SK-N-SH (cell line): ENCODE results near the gene ADIRF. TPM values are rescaled to one million over a fixed set of nuclear protein-coding genes. Genes with fewer than 3 reads are reported as not detected.

ENCODE experiments used
- CTCF ChIA-PET: fragments of 300-600, 350-600 bp; formaldehyde crosslinking; extraction: SDS; loops from one replicate; lab custom pipeline; 2021; lab: Yijun Ruan, JAX
- POLR2A ChIA-PET: fragments of 350-600 bp; sonication (Branson Sonifier 250); formaldehyde crosslinking; extraction: SDS; loops from one replicate; lab custom pipeline; 2020; ENCODE audit warnings: antibody characterized with exemption, inconsistent platforms; lab: Yijun Ruan, JAX
- DNase-seq: peaks from one replicate; pipeline ENCODE4 v3.0.0; 2012
- H2AFZ ChIP-seq: fragments of 200-600 bp; sonication (generic); 2 replicates; pipeline ENCODE4 v1.8.1; 2016; ENCODE audit warnings: antibody characterized with exemption, mild to moderate bottlenecking, low read depth
- H3F3A ChIP-seq: fragments of 200-600 bp; sonication (generic); replicated peaks from 2 replicates; pipeline ENCODE3; 2016; ENCODE audit warnings: antibody characterized with exemption, mild to moderate bottlenecking; ENCODE audit not compliant: insufficient read depth
- H3K27ac ChIP-seq, 2 experiments: fragments of 200-500 bp in 1 of 2; fragments of 200-600 bp in 1 of 2; sonication (Bioruptor generic) in 1 of 2; sonication (generic), shearing (Covaris generic) in 1 of 2; 2 replicates each; pipeline versions ENCODE4 v1.5.1 to v1.6.1; 2014 to 2016; ENCODE audit warnings: low read depth in 2 of 2, inconsistent platforms in 1 of 2, low read length in 1 of 2, mild to moderate bottlenecking in 1 of 2, mixed read lengths in 1 of 2
- H3K27me3 ChIP-seq: fragments of 200-600 bp; sonication (generic), shearing (Covaris generic); 2 replicates; pipeline ENCODE4 v1.6.1; 2016; ENCODE audit warnings: mixed run types; ENCODE audit not compliant: insufficient read depth
- H3K36me3 ChIP-seq, 2 experiments: fragments of 200-500 bp in 1 of 2; fragments of 200-600 bp in 1 of 2; sonication (Bioruptor generic) in 1 of 2; sonication (generic) in 1 of 2; replicated peaks in 1 of 2; 2 replicates each; pipeline versions ENCODE3 to v1.5.1; 2014 to 2016; ENCODE audit warnings: low read length in 1 of 2, mild to moderate bottlenecking in 1 of 2; ENCODE audit not compliant: insufficient read depth in 2 of 2, control insufficient read depth in 1 of 2
- H3K4me1 ChIP-seq, 2 experiments: fragments of 200-500 bp in 1 of 2; fragments of 200-600 bp in 1 of 2; sonication (Bioruptor generic) in 1 of 2; sonication (generic), shearing (Covaris generic) in 1 of 2; 2 replicates each; pipeline versions ENCODE4 v1.5.1 to v1.6.1; 2014 to 2016; ENCODE audit warnings: low read depth in 1 of 2, low read length in 1 of 2, mixed run types in 1 of 2; ENCODE audit not compliant: insufficient read depth in 2 of 2, control insufficient read depth in 1 of 2
- H3K4me2 ChIP-seq: fragments of 200-600 bp; sonication (generic), shearing (Covaris generic); 2 replicates; pipeline ENCODE4 v1.6.1; 2017; ENCODE audit warnings: mixed run types
- H3K4me3 ChIP-seq, 2 experiments: fragments of 200-500 bp in 1 of 2; fragments of 200-600 bp in 1 of 2; sonication (Bioruptor generic) in 1 of 2; sonication (generic), shearing (Covaris generic) in 1 of 2; 2 replicates each; pipeline versions ENCODE4 v1.5.1 to v1.8.1; 2014 to 2016; ENCODE audit warnings: low read depth in 2 of 2, inconsistent platforms in 1 of 2, low read length in 1 of 2, mild to moderate bottlenecking in 1 of 2, mixed read lengths in 1 of 2, moderate library complexity in 1 of 2
- H3K79me2 ChIP-seq: fragments of 200-600 bp; sonication (generic); 2 replicates; pipeline ENCODE4 v1.8.1; 2017; ENCODE audit warnings: mild to moderate bottlenecking; ENCODE audit not compliant: insufficient read depth
- H3K9ac ChIP-seq: fragments of 200-600 bp; sonication (generic); 2 replicates; pipeline ENCODE4 v1.6.1; 2017; ENCODE audit warnings: mixed run types
- H3K9me2 ChIP-seq: fragments of 200-600 bp; sonication (generic); 2 replicates; pipeline ENCODE4 v1.6.1; 2017; ENCODE audit warnings: mixed run types
- H3K9me3 ChIP-seq: fragments of 200-600 bp; sonication (generic); 2 replicates; pipeline ENCODE4 v1.6.1; 2017; ENCODE audit warnings: mixed run types, mild to moderate bottlenecking, moderate library complexity
- H4K20me1 ChIP-seq: fragments of 200-600 bp; sonication (generic); 2 replicates; pipeline ENCODE4 v1.6.1; 2017; ENCODE audit warnings: mild to moderate bottlenecking, mixed run types; ENCODE audit not compliant: insufficient read depth
- CHD2 ChIP-seq: fragments of 150-350 bp; IDR thresholded peaks from 2 replicates; pipeline ENCODE4 v1.6.1; 2018; ENCODE audit warnings: low read length; ENCODE audit not compliant: partially characterized antibody
- EZH2phosphoT487 ChIP-seq: fragments of 200-600 bp; sonication (generic); IDR thresholded peaks from 2 replicates; pipeline ENCODE4 v1.6.1; 2017; ENCODE audit warnings: low read depth, mixed run types, mild to moderate bottlenecking, antibody characterized with exemption, moderate library complexity, borderline replicate concordance
- FOSL2 ChIP-seq: IDR thresholded peaks from 2 replicates; pipeline ENCODE4 v1.4.0; 2012; ENCODE audit warnings: low read depth, mild to moderate bottlenecking, moderate library complexity, borderline replicate concordance
- GABPA ChIP-seq: IDR thresholded peaks from 2 replicates; pipeline ENCODE4 v1.4.0; 2012; ENCODE audit warnings: low read depth, mild to moderate bottlenecking
- JUND ChIP-seq: IDR thresholded peaks from 2 replicates; pipeline ENCODE4 v1.4.0; 2012
- MEF2A ChIP-seq: IDR thresholded peaks from 2 replicates; pipeline ENCODE4 v1.4.0; 2012; ENCODE audit warnings: low read depth, borderline replicate concordance
- NFIC ChIP-seq: IDR thresholded peaks from 2 replicates; pipeline ENCODE4 v1.4.0; 2012; ENCODE audit warnings: borderline replicate concordance
- NRF1 ChIP-seq: IDR thresholded peaks from 2 replicates; pipeline ENCODE4 v1.6.1; 2012; ENCODE audit warnings: low read depth, mild to moderate bottlenecking, low read length
- PBX3 ChIP-seq: IDR thresholded peaks from 2 replicates; pipeline ENCODE4; 2012
- RAD21 ChIP-seq: IDR thresholded peaks from 2 replicates; pipeline ENCODE4 v1.6.1; 2012; ENCODE audit warnings: mild to moderate bottlenecking, low read length
- RCOR1 ChIP-seq: fragments of 150-350 bp; IDR thresholded peaks from 2 replicates; pipeline ENCODE4 v1.6.1; 2017; ENCODE audit warnings: antibody characterized with exemption, low read length
- SIN3A ChIP-seq: IDR thresholded peaks from 2 replicates; pipeline ENCODE4 v1.6.1; 2012; ENCODE audit warnings: low read depth, mild to moderate bottlenecking, low read length, moderate library complexity, borderline replicate concordance
- SMC3 ChIP-seq: IDR thresholded peaks from 2 replicates; pipeline ENCODE4 v1.6.1; 2012; ENCODE audit warnings: low read depth, low read length, improper control_type of control experiment
- YY1 ChIP-seq: IDR thresholded peaks from 2 replicates; pipeline ENCODE4 v1.4.0; 2012; ENCODE audit warnings: low read depth, mild to moderate bottlenecking
- ZBTB33 ChIP-seq: IDR thresholded peaks from 2 replicates; pipeline ENCODE4 v1.4.0; 2012; ENCODE audit warnings: low read depth, borderline replicate concordance
- WGBS: methylation state at CpG from one replicate; pipeline ENCODE4 v1.1.6; 2017; ENCODE audit warnings: low lambda C conversion rate; 5-methylcytosine and 5-hydroxymethylcytosine counted together
- polyA plus RNA-seq, 3 experiments: library from polyadenylated mRNA; depleted of rRNA; stranded (reverse); fragments of >200 nt; gene quantifications; 2 replicates each; pipeline ENCODE4 v1.2.3, GENCODE V29; 2012
- TF ChIP-seq, protein P1 (sequence below): fragments of 200-600 bp; sonication (generic); IDR thresholded peaks from 2 replicates; pipeline ENCODE4 v1.6.1; 2017; ENCODE audit warnings: antibody characterized with exemption, mild to moderate bottlenecking, moderate library complexity
- TF ChIP-seq, protein P2 (sequence below): fragments of 150-350 bp; IDR thresholded peaks from 2 replicates; pipeline ENCODE4 v1.6.1; 2016; ENCODE audit warnings: mild to moderate bottlenecking, low read depth, low read length
- TF ChIP-seq, protein P3 (sequence below): fragments of 150-350 bp; IDR thresholded peaks from 2 replicates; pipeline ENCODE4 v1.6.1; 2017; ENCODE audit warnings: antibody characterized with exemption, low read length, low read depth, borderline replicate concordance

The ADIRF gene
- polyA plus RNA-seq, 1 of the 3 experiments (the other 2 are of a cell fraction), result not detected

DNA sequence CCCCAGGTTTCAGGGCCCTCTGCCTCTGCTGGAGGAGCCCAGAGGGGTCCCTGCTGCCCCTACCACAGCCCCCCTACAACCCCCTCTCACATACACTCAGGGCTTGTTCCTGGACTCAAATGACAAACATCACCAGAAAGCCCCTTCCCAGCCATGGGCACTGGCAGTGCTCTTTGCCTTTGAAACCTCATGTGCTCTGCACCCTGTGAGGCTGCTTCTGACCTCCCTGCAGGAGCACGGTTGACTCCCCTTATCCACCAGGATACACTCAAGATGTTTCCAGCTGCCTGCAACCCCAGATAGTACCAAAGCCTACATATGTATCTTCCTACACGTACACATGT lies 3.5 kb upstream of the ADIRF start:
- Histone ChIP-seq H4K20me1 (no peaks in the 10 kb centered on the region), H3K79me2 (no peaks in the 10 kb centered on the region), H3K27ac (no peak overlapping the region), H3K36me3 (no peaks in the 10 kb centered on the region), H2AFZ (no peak overlapping the region), H3K9ac (no peak overlapping the region), H3K9me2 (no peaks in the 10 kb centered on the region), H3K27me3 (no peaks in the 10 kb centered on the region), H3K4me2 (no peak overlapping the region), H3K9me3 (no peaks in the 10 kb centered on the region), H3K4me1 (peaks cover 0 to 6% of the 10 kb centered on the region in 2 experiments; a peak in 1 of 4 replicates), H3K4me3 (no peak overlapping the region), H3F3A (no peaks in the 10 kb centered on the region)
- TF ChIP-seq EZH2phosphoT487 (no peak), RAD21 (no peak), MEF2A (no peak), ZBTB33 (no peak), PBX3 (no peak), SMC3 (no peak), GABPA (no peak), SIN3A (no peak), RCOR1 (no peak), NFIC (no peak), FOSL2 (no peak), CHD2 (no peak), JUND (no peak), YY1 (no peak), NRF1 (no peak)
- TF ChIP-seq, protein P1, sequence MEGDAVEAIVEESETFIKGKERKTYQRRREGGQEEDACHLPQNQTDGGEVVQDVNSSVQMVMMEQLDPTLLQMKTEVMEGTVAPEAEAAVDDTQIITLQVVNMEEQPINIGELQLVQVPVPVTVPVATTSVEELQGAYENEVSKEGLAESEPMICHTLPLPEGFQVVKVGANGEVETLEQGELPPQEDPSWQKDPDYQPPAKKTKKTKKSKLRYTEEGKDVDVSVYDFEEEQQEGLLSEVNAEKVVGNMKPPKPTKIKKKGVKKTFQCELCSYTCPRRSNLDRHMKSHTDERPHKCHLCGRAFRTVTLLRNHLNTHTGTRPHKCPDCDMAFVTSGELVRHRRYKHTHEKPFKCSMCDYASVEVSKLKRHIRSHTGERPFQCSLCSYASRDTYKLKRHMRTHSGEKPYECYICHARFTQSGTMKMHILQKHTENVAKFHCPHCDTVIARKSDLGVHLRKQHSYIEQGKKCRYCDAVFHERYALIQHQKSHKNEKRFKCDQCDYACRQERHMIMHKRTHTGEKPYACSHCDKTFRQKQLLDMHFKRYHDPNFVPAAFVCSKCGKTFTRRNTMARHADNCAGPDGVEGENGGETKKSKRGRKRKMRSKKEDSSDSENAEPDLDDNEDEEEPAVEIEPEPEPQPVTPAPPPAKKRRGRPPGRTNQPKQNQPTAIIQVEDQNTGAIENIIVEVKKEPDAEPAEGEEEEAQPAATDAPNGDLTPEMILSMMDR, result no peak
- TF ChIP-seq, protein P2, sequence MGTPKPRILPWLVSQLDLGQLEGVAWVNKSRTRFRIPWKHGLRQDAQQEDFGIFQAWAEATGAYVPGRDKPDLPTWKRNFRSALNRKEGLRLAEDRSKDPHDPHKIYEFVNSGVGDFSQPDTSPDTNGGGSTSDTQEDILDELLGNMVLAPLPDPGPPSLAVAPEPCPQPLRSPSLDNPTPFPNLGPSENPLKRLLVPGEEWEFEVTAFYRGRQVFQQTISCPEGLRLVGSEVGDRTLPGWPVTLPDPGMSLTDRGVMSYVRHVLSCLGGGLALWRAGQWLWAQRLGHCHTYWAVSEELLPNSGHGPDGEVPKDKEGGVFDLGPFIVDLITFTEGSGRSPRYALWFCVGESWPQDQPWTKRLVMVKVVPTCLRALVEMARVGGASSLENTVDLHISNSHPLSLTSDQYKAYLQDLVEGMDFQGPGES, result no peak
- TF ChIP-seq, protein P3, sequence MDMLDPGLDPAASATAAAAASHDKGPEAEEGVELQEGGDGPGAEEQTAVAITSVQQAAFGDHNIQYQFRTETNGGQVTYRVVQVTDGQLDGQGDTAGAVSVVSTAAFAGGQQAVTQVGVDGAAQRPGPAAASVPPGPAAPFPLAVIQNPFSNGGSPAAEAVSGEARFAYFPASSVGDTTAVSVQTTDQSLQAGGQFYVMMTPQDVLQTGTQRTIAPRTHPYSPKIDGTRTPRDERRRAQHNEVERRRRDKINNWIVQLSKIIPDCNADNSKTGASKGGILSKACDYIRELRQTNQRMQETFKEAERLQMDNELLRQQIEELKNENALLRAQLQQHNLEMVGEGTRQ, result no peak
- 91% methylated on average over 2 of the region's 2 CpGs for whole genome bisulfite sequencing
- POLR2A ChIA-PET, result no interaction called here
- CTCF ChIA-PET, result interaction anchor here (3.3 kb wide), 1 partner anchor 26 kb away, joined by 23 read pairs; no protein-coding TSS in a partner anchor
- no peak for DNase-seq
